ACC112 (cell line): ENCODE measurements around the gene LUC7L.
"Not testable (repeated sequence)": the region's sequence is repeated elsewhere in the genome, so short reads cannot be mapped to it uniquely, and the experiment has no call there.

Source experiments
- H2AFZ ChIP-seq: fragments of 200-600 bp; sonication (generic); one replicate; pipeline ENCODE4 v1.6.0; 2017; ENCODE audit warnings: antibody characterized with exemption, low read length; ENCODE audit not compliant: unreplicated experiment
- H3K27ac ChIP-seq: fragments of 200-600 bp; sonication (generic); 2 replicates; pipeline ENCODE4 v1.5.1; 2014; ENCODE audit warnings: low read depth, mild to moderate bottlenecking, antibody characterized with exemption, low read length, moderate library complexity
- H3K27me3 ChIP-seq: fragments of 200-600 bp; sonication (generic); 2 replicates; pipeline ENCODE4 v1.6.1; 2014; ENCODE audit warnings: mild to moderate bottlenecking, antibody characterized with exemption, low read length, moderate library complexity, mixed read lengths; ENCODE audit not compliant: insufficient read depth
- H3K36me3 ChIP-seq: fragments of 200-600 bp; sonication (generic); 2 replicates; pipeline ENCODE4 v1.6.1; 2016; ENCODE audit warnings: mild to moderate bottlenecking, antibody characterized with exemption, low read length, moderate library complexity, mixed read lengths; ENCODE audit not compliant: insufficient read depth
- H3K4me1 ChIP-seq: fragments of 200-600 bp; sonication (generic); one replicate; pipeline ENCODE4 v1.6.1; 2016; ENCODE audit warnings: low read length, mixed read lengths; ENCODE audit not compliant: insufficient read depth, unreplicated experiment, control insufficient read depth
- H3K4me3 ChIP-seq: fragments of 200-600 bp; sonication (generic); 2 replicates; pipeline ENCODE4 v1.5.1; 2014; ENCODE audit warnings: mild to moderate bottlenecking, low read depth, low read length
- H3K79me2 ChIP-seq: fragments of 200-600 bp; sonication (generic); one replicate; pipeline ENCODE4 v1.6.0; 2016; ENCODE audit warnings: low read length; ENCODE audit not compliant: control insufficient read depth, unreplicated experiment, insufficient read depth

Gene LUC7L

DNA sequence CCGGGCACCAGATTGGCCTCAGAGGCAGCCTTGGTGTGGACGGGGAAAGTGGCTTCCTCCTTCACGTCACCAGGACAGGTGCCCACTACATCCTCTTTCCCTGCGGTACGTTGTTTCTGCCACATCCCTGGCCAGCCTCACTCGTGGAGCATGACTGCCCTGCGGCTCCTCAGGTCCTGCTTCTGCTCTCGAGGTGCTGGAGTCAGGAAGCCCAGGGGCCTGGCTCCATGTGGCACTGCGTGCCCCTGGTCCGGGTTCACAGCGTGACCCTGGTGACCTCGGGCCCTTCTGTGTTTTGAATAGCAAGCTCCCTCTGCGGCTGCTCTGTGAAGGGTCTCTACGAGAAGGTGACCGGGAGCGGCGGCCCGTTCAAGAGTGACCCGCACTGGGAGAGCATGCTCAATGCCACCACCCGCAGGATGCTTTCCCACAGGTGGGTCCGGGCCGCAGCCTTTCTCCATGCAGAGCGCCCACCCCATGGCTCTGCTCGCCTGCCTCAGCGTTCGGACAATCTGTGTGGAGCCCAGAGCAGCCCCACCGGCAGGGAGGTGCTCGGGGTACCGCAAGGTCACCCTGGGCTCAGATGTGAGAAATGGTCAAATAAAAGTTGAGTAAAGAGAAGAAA, 33.0 kb upstream of the LUC7L start:
- H3K4me1 ChIP-seq, result no peaks in the 10 kb centered on the region
- H2AFZ ChIP-seq, result no peak overlapping the region
- no peaks in the 10 kb centered on the region for H3K79me2 ChIP-seq
- no peak overlapping the region for H3K4me3 ChIP-seq
- H3K27ac ChIP-seq, result no peak overlapping the region
- no peaks in the 10 kb centered on the region for H3K27me3 ChIP-seq
- no peaks in the 10 kb centered on the region for H3K36me3 ChIP-seq

DNA sequence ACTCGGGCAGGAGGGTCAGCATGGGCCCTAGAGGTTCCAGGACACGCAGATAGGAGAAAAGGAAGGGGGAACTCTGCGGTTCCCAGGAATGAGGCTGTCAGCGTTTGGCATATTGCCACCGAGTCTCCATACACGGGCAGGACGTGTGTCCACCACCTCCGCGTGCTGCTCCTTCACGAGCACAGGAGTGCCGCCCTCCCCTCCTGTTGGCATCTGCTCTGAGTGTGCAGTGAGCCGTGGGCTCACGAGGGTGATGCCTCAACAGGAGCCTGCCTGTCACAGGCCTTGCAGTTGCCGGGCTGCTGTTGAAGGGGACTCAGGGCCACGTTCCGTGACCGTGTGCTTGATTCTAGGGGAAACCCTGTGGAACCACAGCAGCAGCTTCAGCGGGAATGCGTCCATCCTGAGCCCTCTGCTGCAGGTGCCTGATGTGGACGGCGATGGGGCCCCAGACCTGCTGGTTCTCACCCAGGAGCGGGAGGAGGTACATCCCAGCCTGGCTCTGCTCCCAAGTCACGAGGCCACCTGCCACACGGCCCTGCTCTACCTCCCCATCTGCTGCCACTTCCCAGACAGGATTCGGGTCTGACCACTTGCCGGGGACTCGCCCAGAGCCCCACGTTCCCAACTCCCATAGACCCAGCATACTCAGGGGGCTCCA, 31.9 kb upstream of the LUC7L start:
- Histone ChIP-seq H3K27me3 (no peaks in the 10 kb centered on the region), H3K4me3 (no peak overlapping the region), H3K36me3 (peaks cover 1% of the 10 kb centered on the region; the same call in 1 of the 2 replicates), H3K27ac (no peak overlapping the region), H3K79me2 (no peaks in the 10 kb centered on the region), H2AFZ (no peak overlapping the region), H3K4me1 (no peaks in the 10 kb centered on the region)

DNA sequence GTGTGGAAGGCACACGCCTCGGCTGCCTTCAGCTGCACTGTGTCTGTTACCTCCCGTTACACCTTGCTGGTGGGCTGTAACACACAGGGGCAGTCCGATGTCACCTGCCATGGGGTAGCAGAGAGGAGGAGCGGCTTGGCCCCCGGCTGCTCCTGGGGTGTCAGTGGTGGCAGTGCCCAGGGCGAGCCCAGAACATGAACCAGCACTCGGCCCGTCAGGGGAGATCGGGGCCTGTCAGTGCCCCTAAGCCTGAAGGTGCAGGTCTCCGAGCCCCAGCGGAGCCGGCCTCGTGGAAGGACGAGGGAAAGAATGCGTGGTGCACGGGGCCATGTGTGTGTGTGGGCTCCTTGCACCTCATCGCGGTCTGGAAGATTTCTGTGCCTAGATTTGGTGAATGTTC, 31.1 kb upstream of the LUC7L start:
- H3K36me3 ChIP-seq, result peaks cover 6% of the 10 kb centered on the region; the same call in 1 of the 2 replicates
- no peak overlapping the region for H3K4me3 ChIP-seq
- no peaks in the 10 kb centered on the region for H3K79me2 ChIP-seq
- H3K27ac ChIP-seq, result no peak overlapping the region
- H3K4me1 ChIP-seq, result no peaks in the 10 kb centered on the region
- H2AFZ ChIP-seq, result no peak overlapping the region
- no peaks in the 10 kb centered on the region for H3K27me3 ChIP-seq

DNA sequence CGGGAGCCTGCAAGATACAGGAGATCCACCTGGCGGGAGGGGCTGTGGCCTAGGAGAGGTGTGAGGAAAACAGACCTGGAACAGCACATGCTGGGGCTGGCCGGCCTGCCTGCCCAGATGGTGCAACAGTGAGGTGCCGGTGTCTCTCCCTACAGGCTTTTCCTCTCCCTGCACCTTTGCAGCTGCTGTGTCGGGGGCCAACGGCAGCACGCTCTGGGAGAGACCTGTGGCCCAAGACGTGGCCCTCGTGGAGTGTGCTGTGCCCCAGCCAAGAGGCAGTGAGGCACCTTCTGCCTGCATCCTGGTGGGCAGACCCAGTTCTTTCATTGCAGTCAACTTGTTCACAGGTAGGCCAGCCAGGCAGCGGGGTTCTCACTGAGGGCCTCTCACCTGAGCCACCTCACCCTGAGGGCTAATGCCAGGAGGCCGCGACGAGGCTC, 30.6 kb upstream of the LUC7L start:
- Histone ChIP-seq H3K27me3 (no peaks in the 10 kb centered on the region), H3K4me3 (no peak overlapping the region), H3K36me3 (peaks cover 6% of the 10 kb centered on the region; the same call in 1 of the 2 replicates), H2AFZ (no peak overlapping the region), H3K79me2 (no peaks in the 10 kb centered on the region), H3K27ac (no peak overlapping the region), H3K4me1 (no peaks in the 10 kb centered on the region)

DNA sequence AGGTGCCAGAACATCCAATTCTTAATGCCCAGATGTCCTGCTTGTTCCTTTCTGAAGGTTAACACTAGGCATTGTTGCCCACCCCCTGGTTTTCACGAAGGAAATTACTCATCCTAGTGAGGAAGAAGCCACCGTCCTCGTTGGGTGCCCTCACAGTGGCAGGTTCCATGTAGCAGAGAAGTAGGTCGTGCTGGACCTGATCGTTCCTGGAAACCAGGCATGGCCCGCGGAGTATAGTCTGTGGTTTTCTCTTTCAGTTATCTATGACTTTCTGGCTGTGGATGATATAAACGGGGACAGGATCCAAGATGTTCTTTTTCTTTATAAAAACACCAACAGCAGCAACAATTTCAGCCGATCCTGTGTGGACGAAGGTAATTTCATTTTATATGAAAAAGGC, 30.0 kb upstream of the LUC7L start:
- Histone ChIP-seq H3K27me3 (no peaks in the 10 kb centered on the region), H3K27ac (no peak overlapping the region), H3K36me3 (peaks cover 6% of the 10 kb centered on the region; the same call in 1 of the 2 replicates), H3K4me3 (no peak overlapping the region), H3K4me1 (no peaks in the 10 kb centered on the region), H3K79me2 (no peaks in the 10 kb centered on the region), H2AFZ (no peak overlapping the region)

DNA sequence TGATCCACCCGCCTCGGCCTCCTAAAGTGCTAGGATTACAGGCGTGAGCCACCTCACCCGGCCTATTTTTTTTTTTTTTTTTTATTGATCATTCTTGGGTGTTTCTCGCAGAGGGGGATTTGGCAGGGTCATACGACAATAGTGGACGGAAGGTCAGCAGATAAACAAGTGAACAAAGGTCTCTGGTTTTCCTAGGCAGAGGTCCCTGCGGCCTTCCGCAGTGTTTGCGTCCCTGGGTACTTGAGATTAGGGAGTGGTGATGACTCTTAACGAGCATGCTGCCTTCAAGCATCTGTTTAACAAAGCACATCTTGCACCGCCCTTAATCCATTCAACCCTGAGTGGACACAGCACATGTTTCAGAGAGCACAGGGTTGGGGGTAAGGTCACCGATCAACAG, 28.8 kb upstream of the LUC7L start:
- H3K79me2 ChIP-seq, H2AFZ ChIP-seq, H3K27me3 ChIP-seq, H3K4me1 ChIP-seq, H3K36me3 ChIP-seq, H3K4me3 ChIP-seq, H3K27ac ChIP-seq: not testable (repeated sequence)

DNA sequence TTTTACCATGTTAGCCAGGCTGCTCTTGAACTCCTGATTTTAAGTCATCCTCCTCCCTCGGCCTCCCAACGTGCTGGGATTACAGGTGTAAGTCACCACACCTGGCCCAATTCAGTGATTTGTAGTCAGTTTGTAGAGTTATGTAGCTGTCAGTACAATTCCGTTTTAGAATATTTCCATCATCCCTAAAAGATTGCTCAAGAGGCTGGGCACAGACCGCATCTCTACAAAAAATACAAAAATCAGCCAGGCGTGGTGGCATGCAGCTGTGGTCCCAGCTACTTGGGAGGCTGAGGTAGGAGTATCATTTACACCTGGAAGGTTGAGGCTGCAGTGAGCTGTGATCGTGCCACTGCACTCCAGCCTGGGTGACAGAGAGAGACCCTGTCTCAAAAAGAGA, 25.9 kb upstream of the LUC7L start:
- Histone ChIP-seq H3K27me3 (no peaks in the 10 kb centered on the region), H2AFZ (no peak overlapping the region), H3K4me1 (no peaks in the 10 kb centered on the region), H3K4me3 (no peak overlapping the region), H3K36me3 (peaks cover 6% of the 10 kb centered on the region; the same call in 1 of the 2 replicates), H3K27ac (no peak overlapping the region), H3K79me2 (no peaks in the 10 kb centered on the region)

DNA sequence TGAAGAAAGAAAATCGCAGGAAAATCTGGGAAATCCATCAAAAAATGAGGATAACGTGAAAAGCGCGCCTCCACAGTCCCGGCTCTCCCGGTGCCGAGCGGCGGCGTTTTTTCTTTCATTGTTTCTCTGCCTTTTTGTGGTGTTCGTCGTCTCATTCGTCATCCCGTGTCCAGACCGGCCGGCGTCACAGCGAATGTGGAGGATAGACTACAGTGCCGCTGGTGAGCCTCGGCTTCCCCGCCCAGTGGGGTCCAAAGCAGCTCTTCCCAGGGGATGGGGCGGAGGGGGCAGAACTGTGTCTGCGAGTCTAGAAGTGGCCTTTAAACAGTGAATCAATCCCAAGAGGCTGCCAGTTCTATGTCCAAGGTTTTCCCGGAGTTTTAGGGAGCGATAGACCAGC, 25.2 kb upstream of the LUC7L start:
- Histone ChIP-seq H3K4me1 (no peaks in the 10 kb centered on the region), H3K27ac (no peak overlapping the region), H2AFZ (no peak overlapping the region), H3K79me2 (no peaks in the 10 kb centered on the region), H3K4me3 (no peak overlapping the region), H3K27me3 (no peaks in the 10 kb centered on the region), H3K36me3 (peaks cover 6% of the 10 kb centered on the region; the same call in 1 of the 2 replicates)

DNA sequence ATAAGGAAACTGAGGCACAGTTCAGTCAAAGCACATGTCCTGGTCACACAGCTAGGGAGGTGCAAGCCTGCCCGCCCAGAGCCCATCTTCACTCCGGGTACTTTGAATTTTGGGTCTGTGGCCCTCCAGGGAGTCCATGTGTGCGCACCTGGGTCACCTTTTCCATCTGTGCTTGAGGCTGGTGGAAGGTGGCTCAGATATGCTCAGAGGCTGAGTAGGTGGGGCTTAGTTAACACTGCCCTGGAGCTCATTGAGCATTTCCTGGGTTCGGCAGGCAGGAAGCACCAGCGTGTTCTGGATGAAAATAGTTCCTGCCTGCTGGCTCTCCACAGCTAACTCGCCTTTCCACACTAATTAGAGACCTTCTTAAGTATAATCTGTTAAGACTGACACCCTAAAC, 24.6 kb upstream of the LUC7L start:
- peaks cover 6% of the 10 kb centered on the region; the same call in 1 of the 2 replicates for H3K36me3 ChIP-seq
- no peaks in the 10 kb centered on the region for H3K27me3 ChIP-seq
- H3K4me1 ChIP-seq, result no peaks in the 10 kb centered on the region
- H3K79me2 ChIP-seq, result no peaks in the 10 kb centered on the region
- no peak overlapping the region for H2AFZ ChIP-seq
- H3K4me3 ChIP-seq, result no peak overlapping the region
- no peak overlapping the region for H3K27ac ChIP-seq

DNA sequence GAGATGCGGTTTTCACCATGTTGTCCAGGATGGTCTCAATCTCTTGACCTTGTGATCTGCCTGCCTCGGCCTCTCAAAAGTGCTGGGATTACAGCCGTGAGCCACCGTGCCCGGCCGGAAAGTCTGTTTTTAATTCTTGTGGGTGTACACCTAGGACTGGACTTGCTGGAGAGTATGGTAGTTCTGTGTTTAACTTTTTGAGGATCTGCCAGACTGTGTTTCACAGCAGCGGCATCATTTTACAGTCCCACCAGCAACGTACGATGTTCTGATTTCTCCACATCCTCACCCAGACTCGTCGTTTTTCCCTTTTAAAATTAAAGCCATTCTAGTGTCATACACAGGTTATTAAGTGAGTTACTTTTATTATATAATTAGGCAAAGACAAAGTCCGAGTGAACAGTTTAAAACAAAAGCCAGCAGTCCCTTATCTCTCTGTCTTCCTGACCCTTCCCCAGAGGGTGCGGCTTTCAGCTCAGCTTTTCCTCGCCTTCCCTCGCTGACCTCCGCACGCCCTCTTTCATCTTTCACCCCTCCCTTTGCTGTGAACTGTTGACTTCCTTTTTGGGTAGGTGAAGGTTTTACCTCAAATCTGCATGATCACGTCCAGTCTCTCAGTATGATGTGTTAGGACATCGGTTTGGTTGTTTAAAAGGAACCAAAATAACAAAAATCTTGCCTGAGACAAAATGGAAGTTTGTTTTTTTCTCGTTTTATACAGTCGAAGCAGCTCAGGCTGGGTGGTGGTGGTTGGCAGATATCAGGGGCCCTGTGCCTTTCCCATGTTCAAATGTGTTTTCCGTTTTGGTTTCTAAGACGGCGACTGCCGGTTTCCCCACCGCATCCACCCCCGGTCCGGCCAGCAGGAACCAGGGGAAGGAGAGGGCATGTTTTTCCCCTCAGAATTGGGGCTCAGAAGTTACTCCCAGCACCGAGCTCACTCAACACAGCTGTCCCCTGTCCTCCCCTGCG, 23.4 kb upstream of the LUC7L start:
- Histone ChIP-seq H3K36me3 (peaks cover 6% of the 10 kb centered on the region; the same call in 1 of the 2 replicates), H3K4me3 (no peak overlapping the region), H3K79me2 (no peaks in the 10 kb centered on the region), H3K27ac (no peak overlapping the region), H3K27me3 (no peaks in the 10 kb centered on the region), H3K4me1 (no peaks in the 10 kb centered on the region), H2AFZ (no peak overlapping the region)
